Fibroblast of peridontal ligament (primary cell): ENCODE data around the gene EGLN1.

Experiments used
- DNase-seq: peaks from one replicate; pipeline ENCODE4 v3.0.0-alpha.2; 2010; ENCODE audit errors: extremely low read depth

The EGLN1 gene

DNA sequence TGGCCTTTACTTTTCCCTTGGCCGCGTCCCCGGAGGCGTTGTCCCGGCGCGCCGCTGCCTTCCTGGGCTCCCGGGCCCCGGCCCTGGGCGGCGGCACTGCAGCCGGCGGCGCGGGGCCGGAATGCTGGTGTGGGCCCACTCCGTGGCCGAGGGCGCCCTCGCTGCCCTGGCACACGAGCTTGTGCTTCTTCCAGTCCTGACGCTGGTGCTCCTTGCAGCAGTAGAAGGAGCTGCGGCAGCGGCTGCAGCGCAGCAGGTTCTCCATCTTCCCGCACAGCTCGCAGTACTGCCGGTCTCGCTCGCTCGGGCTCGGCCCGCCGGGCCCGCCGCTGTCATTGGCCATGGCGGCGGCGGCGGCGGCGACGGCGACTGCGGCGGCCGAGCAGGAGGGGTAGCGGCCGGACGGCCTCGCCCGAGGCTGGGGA lies 529 bp downstream of the EGLN1 start:
- peak; percentile 26 for DNase-seq

- peak; percentile 50 for DNase-seq
These were observed 1.0 kb downstream of the EGLN1 start for GRCh38 chr1:231420959-231421545.

GRCh38 chr1:231420299-231420958 lies 1.7 kb downstream of the EGLN1 start:
- peak; percentile 44 for DNase-seq

DNA sequence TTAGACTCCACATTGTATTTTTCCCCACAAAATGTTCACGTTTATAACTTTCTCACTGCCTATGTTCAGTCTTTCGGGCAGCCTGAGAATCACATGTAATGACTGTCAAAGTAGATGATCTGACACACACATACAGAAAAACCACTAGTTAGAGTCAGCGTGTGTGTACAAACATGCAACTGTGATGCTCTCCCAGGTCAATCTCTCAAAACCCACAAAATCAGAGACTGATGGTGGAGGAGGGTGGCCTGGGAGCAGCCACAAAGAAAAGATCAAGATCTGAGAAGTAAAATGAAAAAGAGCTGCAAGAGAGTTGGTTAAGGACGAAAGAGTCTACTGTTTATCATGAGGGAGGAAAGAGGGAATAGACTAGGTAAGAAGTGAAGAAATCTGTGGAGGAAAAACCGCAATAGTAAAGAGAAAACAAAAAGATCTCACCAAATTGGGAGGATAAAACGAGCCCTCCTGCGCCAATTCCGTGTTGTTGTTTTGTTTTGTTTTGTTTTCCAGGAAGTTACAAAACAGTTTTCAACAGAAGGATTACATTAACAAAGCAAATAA lies 2.3 kb downstream of the EGLN1 start:
- DNase-seq = peak; percentile 33

DNA sequence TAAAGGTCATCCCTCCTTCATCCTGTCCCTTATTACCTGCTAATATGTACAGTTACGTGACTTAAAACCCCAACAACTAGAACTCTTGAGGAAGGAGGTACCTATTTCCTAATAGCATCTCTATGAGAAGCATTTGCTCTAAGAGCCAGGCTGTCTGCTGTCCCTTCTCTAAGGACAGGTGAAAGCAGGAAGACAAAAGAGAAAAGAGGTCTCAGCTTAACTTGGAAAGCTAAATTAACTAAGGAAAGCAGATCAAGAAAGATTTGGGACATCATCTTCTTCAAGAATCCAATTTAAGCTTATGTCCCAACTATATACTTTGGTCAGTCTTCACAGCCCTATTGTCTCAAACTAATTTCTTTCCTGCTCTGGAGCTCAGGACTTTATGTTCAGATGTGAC lies 2.9 kb downstream of the EGLN1 start:
- peak; percentile 21 for DNase-seq

- no peak for DNase-seq
These were observed 3.4 kb downstream of the EGLN1 start for GRCh38 chr1:231418741-231419107.

- no peak for DNase-seq
These were observed 3.9 kb downstream of the EGLN1 start for GRCh38 chr1:231418101-231418740.

DNA sequence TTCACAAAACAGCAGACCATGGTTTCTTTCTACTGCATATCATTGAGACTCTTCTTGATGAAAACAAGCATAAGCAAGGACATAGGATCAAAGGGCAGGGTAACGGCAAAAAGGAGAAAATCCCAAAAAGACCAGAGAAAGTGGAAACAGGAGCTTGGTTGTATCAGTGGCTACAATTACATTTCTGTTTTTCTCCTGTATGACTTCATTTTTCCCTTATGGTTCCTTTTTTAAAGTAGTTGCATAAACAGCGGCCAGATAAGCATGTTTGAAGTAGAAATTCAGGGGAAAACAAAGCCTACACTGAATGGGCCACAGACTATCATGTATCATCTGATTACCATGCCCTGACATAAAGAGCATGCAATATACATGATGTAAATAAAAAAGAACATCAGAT lies 4.6 kb downstream of the EGLN1 start:
- DNase-seq = no peak

GRCh38 chr1:231416901-231417300 lies 5.2 kb downstream of the EGLN1 start:
- DNase-seq = no peak

DNA sequence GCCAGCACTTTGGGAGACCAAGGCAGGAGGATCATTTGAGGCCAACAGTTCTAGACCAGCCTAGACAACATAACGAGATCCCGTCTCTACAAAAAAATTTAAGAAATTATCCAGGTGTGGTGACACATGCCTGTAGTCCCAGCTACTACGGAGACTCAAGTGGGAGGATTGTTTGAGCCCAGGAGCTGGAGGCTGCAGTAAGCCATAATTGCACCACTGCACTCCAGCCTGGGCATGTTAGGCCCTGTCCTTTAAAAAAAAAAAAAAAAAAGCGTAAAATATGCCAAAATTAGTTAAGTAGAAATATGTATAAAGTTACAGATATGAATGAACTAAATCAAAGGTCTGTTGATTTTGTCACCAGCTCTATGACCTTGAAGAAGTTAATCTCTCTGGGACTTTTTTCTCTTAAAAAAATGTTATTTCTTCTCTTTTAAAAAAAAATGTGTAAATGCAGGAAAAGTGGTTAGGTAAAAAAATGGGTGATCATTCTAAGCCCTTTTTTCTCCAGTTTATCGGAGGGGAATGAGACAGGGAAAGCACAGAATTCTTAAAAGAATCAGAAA lies 7.0 kb downstream of the EGLN1 start:
- no peak for DNase-seq

DNA sequence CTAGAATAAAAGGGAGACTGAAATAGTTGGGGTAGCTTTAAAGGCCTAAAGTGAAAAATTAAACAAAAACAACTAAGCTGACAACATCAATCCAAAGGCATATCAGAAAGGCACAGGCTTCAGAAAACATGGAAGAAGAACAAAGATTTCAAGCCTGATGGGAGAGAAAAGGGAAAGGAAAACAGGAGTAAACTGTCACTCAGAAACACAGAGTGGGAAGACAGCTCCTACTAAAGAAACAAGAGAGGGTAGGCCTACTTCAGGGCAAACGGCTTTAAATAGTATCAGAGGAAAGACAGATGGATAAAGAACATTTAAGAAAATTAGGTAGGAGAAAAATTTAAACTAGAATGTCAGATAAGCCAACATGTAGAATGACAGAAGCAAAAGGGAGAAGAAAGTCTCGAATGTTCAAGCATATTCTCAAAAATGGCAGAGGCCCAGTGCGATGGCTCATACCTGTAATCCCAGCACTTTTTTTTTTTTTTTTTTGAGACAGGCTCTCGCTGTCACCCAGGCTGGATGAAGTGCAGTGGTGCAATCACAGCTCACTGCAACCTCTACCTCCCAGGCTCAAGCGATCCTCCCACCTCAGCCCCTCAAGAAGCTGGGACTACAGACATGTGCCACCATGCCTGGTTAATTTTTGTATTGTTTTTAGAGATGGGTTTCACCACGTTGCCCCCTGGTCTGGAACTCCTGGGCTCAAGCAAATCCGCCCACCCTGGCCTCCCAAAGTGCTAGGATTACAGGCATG lies 7.6 kb downstream of the EGLN1 start:
- DNase-seq = no peak

DNA sequence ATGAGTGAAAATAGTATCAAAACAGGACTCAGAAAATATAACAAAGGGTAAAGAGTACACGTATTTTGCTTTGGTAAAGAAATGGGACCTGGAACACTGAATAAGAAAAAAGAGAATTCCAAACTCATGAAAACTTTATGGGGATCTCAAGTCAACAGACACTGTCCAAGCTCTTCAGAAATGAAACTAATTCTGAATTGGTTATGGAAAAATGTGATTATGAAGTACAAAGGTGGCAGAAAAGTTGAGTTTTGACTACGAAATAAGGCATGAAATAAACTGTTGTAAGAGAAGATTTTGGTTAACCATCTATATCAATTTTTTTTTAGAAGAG lies 8.4 kb downstream of the EGLN1 start:
- no peak for DNase-seq

- no peak for DNase-seq
These were observed 11.0 kb downstream of the EGLN1 start for GRCh38 chr1:231411036-231411531.

GRCh38 chr1:231410036-231410612 lies 12.0 kb downstream of the EGLN1 start:
- DNase-seq = peak; percentile 42

DNA sequence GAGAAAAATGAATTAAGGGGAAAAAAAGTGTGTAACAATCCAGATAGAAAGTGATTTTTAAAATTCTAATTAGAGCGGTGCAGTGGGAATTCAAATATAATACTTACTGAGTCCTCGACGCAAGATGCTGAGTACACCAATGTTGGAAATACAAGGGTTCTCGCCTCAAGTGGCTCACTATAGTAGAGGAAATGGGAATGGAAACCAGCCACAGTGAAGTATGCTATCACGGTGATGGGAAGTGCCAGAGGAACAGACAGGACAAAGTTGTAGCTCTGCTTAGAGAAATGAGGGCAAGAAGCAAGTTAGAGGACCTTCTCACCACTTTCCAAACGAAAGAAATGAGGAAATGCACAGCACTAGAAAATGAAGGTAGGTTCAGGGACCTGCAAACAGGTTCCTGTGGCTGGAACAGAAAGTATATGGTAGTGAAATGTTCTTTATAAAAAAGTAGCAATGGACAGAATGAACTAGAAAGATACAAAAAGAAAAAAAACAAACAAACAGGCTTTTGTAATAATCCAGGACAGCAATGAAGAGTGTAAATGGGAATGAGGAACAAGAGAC lies 13.5 kb downstream of the EGLN1 start:
- no peak for DNase-seq

- peak; percentile 53 for DNase-seq
These were observed 14.3 kb downstream of the EGLN1 start for GRCh38 chr1:231407547-231408396.

DNA sequence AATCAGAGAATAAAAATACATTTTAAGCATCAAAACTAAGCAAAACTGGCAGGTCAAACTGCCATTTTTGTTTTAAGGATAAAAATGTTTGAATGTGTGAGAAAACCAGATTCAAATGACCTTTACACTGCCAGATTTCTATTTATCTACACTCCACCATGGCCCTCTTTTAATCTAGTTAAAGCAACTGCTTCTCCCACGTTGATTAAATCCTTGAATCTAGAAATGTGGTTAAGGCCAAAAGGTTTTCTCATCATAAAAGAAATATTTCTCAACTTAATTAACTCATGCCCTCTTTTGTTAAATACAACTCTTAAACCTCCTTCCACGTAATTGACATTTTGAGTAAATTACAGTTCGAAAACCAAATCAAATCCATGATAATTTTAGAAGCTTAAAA lies 15.0 kb downstream of the EGLN1 start:
- DNase-seq = no peak

DNA sequence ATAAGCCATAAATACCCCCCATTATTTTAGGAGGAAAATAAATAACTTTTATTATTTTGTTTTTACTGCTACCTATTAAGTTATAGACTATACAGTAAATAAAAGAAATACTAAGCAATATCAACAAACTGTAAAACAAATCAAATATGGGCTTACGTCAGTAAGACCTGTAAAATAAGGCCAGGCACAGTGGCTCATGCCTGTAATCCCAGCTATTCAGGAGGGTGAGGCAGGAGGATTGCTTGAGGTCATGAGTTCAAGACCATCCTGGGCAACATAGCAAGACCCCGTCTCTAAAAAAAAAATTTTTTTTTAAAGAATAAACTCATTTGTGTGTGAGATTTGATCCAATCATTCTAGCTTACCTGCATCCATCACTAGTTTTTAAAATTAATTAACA lies 17.8 kb downstream of the EGLN1 start:
- no peak for DNase-seq

DNA sequence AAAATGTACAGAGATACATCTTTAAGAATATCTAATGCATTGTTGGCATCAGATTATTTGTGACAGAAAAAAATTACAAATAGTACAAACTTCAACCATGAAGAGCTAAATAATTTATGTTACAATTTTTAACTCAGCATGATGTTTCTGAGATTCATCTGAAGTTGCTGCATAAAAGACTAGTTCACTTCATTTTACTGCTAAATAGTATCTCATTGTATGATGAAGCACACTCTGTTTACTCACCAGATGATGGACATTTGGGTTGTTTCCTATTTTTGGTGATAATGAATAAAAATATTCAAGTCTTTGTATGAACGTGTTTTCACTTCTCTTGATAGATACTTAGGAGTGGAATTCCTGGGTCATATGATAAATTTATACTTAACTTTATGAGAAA lies 20.6 kb downstream of the EGLN1 start:
- DNase-seq = no peak
